ENCODE data around the gene ITSN2.

- TF ChIP-seq CTCF (IDR thresholded peaks at IDR 0.05) (no peak), EP300 (IDR thresholded peaks at IDR 0.05) (no peak), POLR2A (IDR thresholded peaks at IDR 0.05) (no peak), POLR2AphosphoS5 (IDR thresholded peaks at IDR 0.05) (no peak)
Observed at GRCh38 chr2:24199968-24200590, 160.3 kb downstream of the ITSN2 start.
